ENCODE measurements around the gene ABCG2.
"Not testable (repeated sequence)": the region's sequence is repeated elsewhere in the genome, so short reads cannot be mapped to it uniquely, and the experiment has no call there.

ABCG2 gene

GRCh38 chr4:88109123-88109881 is 49.1 kb downstream of the ABCG2 start:
- no peak overlapping the region for H3K4me3 ChIP-seq (IDR thresholded peaks at IDR 0.05; ENCODE audit: insufficient read depth, low read depth, low read length)
- no peaks in the 10 kb centered on the region for H3K27me3 ChIP-seq (ENCODE audit: insufficient read depth, low read depth)
- H3K4me1 ChIP-seq (ENCODE audit: low read depth, poor library complexity, severe bottlenecking) = peaks cover 12% of the 10 kb centered on the region
- H3K27ac ChIP-seq = no peak overlapping the region
- no peaks in the 10 kb centered on the region for H3K36me3 ChIP-seq (ENCODE audit: insufficient read depth)
- H3K4me2 ChIP-seq = no peak overlapping the region
- H4K20me1 ChIP-seq (ENCODE audit: insufficient read depth) = no peaks in the 10 kb centered on the region
- H3K9ac ChIP-seq = no peak overlapping the region
- no peaks in the 10 kb centered on the region for H3K79me2 ChIP-seq (ENCODE audit: insufficient read depth, low read depth)
- H2AFZ ChIP-seq (ENCODE audit: low read depth) = no peak overlapping the region
- no peak for TF ChIP-seq CTCF (conservative IDR thresholded peaks at IDR 0.05; ENCODE audit: low read depth, low read length)

- Histone ChIP-seq H3K36me3 (ENCODE audit: insufficient read depth) (no peaks in the 10 kb centered on the region), H3K4me2 (no peak overlapping the region), H3K9ac (no peak overlapping the region), H3K4me3 (IDR thresholded peaks at IDR 0.05; ENCODE audit: insufficient read depth, low read depth, low read length) (no peak overlapping the region), H3K27ac (no peak overlapping the region), H2AFZ (ENCODE audit: low read depth) (no peak overlapping the region), H3K79me2 (ENCODE audit: insufficient read depth, low read depth) (no peaks in the 10 kb centered on the region), H4K20me1 (ENCODE audit: insufficient read depth) (no peaks in the 10 kb centered on the region), H3K27me3 (ENCODE audit: insufficient read depth, low read depth) (no peaks in the 10 kb centered on the region), H3K4me1 (ENCODE audit: low read depth, poor library complexity, severe bottlenecking) (peaks cover 12% of the 10 kb centered on the region)
- TF ChIP-seq CTCF (conservative IDR thresholded peaks at IDR 0.05; ENCODE audit: low read depth, low read length) = no peak
Observed at GRCh38 chr4:88108747-88109122, 49.7 kb downstream of the ABCG2 start.

- not testable (repeated sequence) for H4K20me1 ChIP-seq (ENCODE audit: insufficient read depth); H3K79me2 ChIP-seq (ENCODE audit: insufficient read depth, low read depth); H3K4me2 ChIP-seq; H3K27me3 ChIP-seq (ENCODE audit: insufficient read depth, low read depth); H3K4me3 ChIP-seq (IDR thresholded peaks at IDR 0.05; ENCODE audit: insufficient read depth, low read depth, low read length); H3K27ac ChIP-seq; H3K36me3 ChIP-seq (ENCODE audit: insufficient read depth); H3K9ac ChIP-seq; H2AFZ ChIP-seq (ENCODE audit: low read depth)
- H3K4me1 ChIP-seq (ENCODE audit: low read depth, poor library complexity, severe bottlenecking) = peaks cover 12% of the 10 kb centered on the region
Observed at GRCh38 chr4:88108108-88108465, 50.4 kb downstream of the ABCG2 start.

- Histone ChIP-seq H4K20me1 (ENCODE audit: insufficient read depth) (no peaks in the 10 kb centered on the region), H3K27ac (no peak overlapping the region), H3K9ac (no peak overlapping the region), H3K27me3 (ENCODE audit: insufficient read depth, low read depth) (no peaks in the 10 kb centered on the region), H3K36me3 (ENCODE audit: insufficient read depth) (no peaks in the 10 kb centered on the region), H3K4me1 (ENCODE audit: low read depth, poor library complexity, severe bottlenecking) (peaks cover 12% of the 10 kb centered on the region), H3K4me2 (no peak overlapping the region), H2AFZ (ENCODE audit: low read depth) (no peak overlapping the region), H3K79me2 (ENCODE audit: insufficient read depth, low read depth) (no peaks in the 10 kb centered on the region), H3K4me3 (IDR thresholded peaks at IDR 0.05; ENCODE audit: insufficient read depth, low read depth, low read length) (no peak overlapping the region)
- no peak for TF ChIP-seq CTCF (conservative IDR thresholded peaks at IDR 0.05; ENCODE audit: low read depth, low read length)
Observed at GRCh38 chr4:88107406-88108107, 50.9 kb downstream of the ABCG2 start.

GRCh38 chr4:88106205-88106604 is 52.2 kb downstream of the ABCG2 start:
- H3K27me3 ChIP-seq (ENCODE audit: insufficient read depth, low read depth) = no peaks in the 10 kb centered on the region
- H3K4me2 ChIP-seq = no peak overlapping the region
- no peaks in the 10 kb centered on the region for H3K79me2 ChIP-seq (ENCODE audit: insufficient read depth, low read depth)
- H4K20me1 ChIP-seq (ENCODE audit: insufficient read depth) = no peaks in the 10 kb centered on the region
- H3K36me3 ChIP-seq (ENCODE audit: insufficient read depth) = no peaks in the 10 kb centered on the region
- no peak overlapping the region for H3K27ac ChIP-seq
- peaks cover 8% of the 10 kb centered on the region for H3K4me1 ChIP-seq (ENCODE audit: low read depth, poor library complexity, severe bottlenecking)
- H2AFZ ChIP-seq (ENCODE audit: low read depth) = no peak overlapping the region
- TF ChIP-seq CTCF (conservative IDR thresholded peaks at IDR 0.05; ENCODE audit: low read depth, low read length) = no peak
- no peak overlapping the region for H3K4me3 ChIP-seq (IDR thresholded peaks at IDR 0.05; ENCODE audit: insufficient read depth, low read depth, low read length)
- no peak overlapping the region for H3K9ac ChIP-seq
